Esophagus muscularis mucosa (tissue), 3 donors: ENCODE measurements around the gene EDIL3.

Source experiments
- CTCF ChIP-seq, 3 experiments: fragments of 200-600 bp in 2 of 3; fragments of 450-650 bp in 1 of 3; sonication (generic) in 2 of 3; IDR thresholded peaks; one replicate each; pipeline ENCODE4 v1.5.1; 2017 to 2019; ENCODE audit warnings: antibody characterized with exemption in 3 of 3, mild to moderate bottlenecking in 2 of 3, moderate library complexity in 1 of 3
- EP300 ChIP-seq: sonication (generic); formaldehyde crosslinking; IDR thresholded peaks from one replicate; pipeline ENCODE4 v1.6.1; 2017; ENCODE audit warnings: antibody characterized with exemption

- TF ChIP-seq CTCF (IDR thresholded peaks at IDR 0.05) (no peak), EP300 (no peak)
Measured at GRCh38 chr5:83899326-83899970, 485.2 kb downstream of the EDIL3 start.
